Thyroid gland (tissue), 4 donors: Measurements from ENCODE around the gene TBCEL. TPM values are rescaled to one million over a fixed set of nuclear protein-coding genes. Genes with fewer than 3 reads are reported as not detected.

Experiments used
- DNase-seq, 2 donors: peaks; one replicate each; pipeline ENCODE4 v3.0.0-alpha.2; 2019
- H3K27ac ChIP-seq, 3 donors: fragments of 200-600 bp; sonication (generic); 1 replicate in 2 of 3; 2 replicates in 1 of 3; pipeline ENCODE4 v1.5.1; 2016 to 2019; ENCODE audit warnings: mild to moderate bottlenecking in 1 of 3, moderate library complexity in 1 of 3
- H3K27me3 ChIP-seq: fragments of 200-600 bp; sonication (generic); one replicate; pipeline ENCODE4 v1.5.1; 2019
- H3K36me3 ChIP-seq, 2 donors: fragments of 200-600 bp; sonication (generic); one replicate each; pipeline ENCODE4 v1.5.1; 2016 to 2019
- H3K4me1 ChIP-seq, 2 donors: fragments of 200-600 bp; sonication (generic); one replicate each; pipeline ENCODE4 v1.5.1; 2017 to 2019
- H3K4me3 ChIP-seq, 3 donors: fragments of 200-600 bp; sonication (generic); replicated peaks in 1 of 3; 1 replicate in 2 of 3; 2 replicates in 1 of 3; pipeline ENCODE4 v1.5.1; 2016; ENCODE audit warnings: mild to moderate bottlenecking in 1 of 3
- H3K9me3 ChIP-seq: fragments of 200-600 bp; sonication (generic); one replicate; pipeline ENCODE4 v1.5.1; 2017
- POLR2A ChIP-seq, 2 donors: fragments of 450-650 bp; IDR thresholded peaks; one replicate each; pipeline ENCODE4 v1.6.1; 2017; ENCODE audit warnings: antibody characterized with exemption in 2 of 2, mild to moderate bottlenecking in 2 of 2, moderate library complexity in 1 of 2
- WGBS, 2 donors: methylation state at CpG; one replicate each; pipeline ENCODE4 v1.1.5; 2017; 5-methylcytosine and 5-hydroxymethylcytosine counted together
- intact Hi-C: fragments of 100-400 bp; cut with DNase I; formaldehyde crosslinking; loops from one replicate; pipeline ENCODE4 v1.15.1; 2023
- total RNA-seq, 4 donors: library from RNA; depleted of rRNA; stranded (reverse); fragments of >200 nt; gene quantifications; one replicate each; pipeline ENCODE4 v1.2.3, GENCODE V29; 2016
- TF ChIP-seq, protein P1 (sequence below), 6 experiments: fragments of 200-600 bp in 3 of 6; fragments of 450-650 bp in 3 of 6; sonication (generic) in 3 of 6; IDR thresholded peaks; one replicate each; pipeline ENCODE4 v1.5.1; 2016 to 2019; ENCODE audit warnings: antibody characterized with exemption in 6 of 6, mild to moderate bottlenecking in 2 of 6, inconsistent platforms in 1 of 6, moderate library complexity in 1 of 6

TBCEL gene
- total RNA-seq, 4 donors from 2014 or later = 32.3 to 89.4 (median 43.9) TPM

DNA sequence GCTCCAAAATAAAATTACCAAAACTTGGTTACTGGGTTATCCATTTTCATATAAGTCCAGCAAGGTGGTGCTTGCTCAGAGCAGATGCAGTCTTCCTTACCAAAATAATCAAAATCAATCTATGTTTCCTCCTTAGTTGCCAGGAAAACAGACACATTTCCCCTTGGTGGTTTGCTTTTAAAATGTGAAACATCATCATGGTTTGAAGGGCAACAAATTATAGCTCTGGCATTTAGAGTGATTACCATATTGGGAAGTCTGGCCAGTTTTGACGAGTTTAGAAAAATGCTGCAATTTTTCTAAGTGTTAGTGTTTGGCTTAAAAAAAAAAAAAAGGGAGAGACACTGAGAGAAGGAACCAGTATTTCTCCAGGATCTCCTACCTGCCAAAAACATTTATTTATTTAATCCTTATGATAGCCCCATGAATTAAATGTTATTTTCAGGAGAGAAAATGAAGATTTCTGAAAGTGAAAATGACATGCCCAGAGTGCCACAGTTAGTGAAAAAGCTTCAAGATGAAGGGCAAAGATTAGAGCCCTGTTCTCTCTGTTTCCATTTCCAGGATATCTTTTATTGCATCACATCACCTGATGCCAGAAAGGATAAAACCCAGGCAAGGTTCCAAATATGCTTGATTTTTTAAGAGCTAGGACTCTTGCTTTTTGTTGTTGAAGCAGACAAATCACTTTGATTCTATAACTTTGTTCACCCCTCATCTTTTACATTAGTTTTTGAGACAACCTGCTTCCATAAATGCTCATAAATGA is 29.6 kb upstream of the TBCEL start:
- no peaks in the 10 kb centered on the region for H3K4me1 ChIP-seq
- no peaks in the 10 kb centered on the region for H3K9me3 ChIP-seq
- 46 to 63% methylated on average over 1 of the region's 1 CpG for WGBS, 2 donors
- H3K27ac ChIP-seq = no peak overlapping the region
- H3K27me3 ChIP-seq = no peaks in the 10 kb centered on the region
- no peak overlapping the region for H3K4me3 ChIP-seq
- TF ChIP-seq, protein P1, sequence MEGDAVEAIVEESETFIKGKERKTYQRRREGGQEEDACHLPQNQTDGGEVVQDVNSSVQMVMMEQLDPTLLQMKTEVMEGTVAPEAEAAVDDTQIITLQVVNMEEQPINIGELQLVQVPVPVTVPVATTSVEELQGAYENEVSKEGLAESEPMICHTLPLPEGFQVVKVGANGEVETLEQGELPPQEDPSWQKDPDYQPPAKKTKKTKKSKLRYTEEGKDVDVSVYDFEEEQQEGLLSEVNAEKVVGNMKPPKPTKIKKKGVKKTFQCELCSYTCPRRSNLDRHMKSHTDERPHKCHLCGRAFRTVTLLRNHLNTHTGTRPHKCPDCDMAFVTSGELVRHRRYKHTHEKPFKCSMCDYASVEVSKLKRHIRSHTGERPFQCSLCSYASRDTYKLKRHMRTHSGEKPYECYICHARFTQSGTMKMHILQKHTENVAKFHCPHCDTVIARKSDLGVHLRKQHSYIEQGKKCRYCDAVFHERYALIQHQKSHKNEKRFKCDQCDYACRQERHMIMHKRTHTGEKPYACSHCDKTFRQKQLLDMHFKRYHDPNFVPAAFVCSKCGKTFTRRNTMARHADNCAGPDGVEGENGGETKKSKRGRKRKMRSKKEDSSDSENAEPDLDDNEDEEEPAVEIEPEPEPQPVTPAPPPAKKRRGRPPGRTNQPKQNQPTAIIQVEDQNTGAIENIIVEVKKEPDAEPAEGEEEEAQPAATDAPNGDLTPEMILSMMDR (IDR thresholded peaks at IDR 0.05) = no peak
- no peak for TF ChIP-seq POLR2A (IDR thresholded peaks at IDR 0.05)
- intact Hi-C loops = no loop called here
- no peaks in the 10 kb centered on the region for H3K36me3 ChIP-seq
- DNase-seq = no peak

DNA sequence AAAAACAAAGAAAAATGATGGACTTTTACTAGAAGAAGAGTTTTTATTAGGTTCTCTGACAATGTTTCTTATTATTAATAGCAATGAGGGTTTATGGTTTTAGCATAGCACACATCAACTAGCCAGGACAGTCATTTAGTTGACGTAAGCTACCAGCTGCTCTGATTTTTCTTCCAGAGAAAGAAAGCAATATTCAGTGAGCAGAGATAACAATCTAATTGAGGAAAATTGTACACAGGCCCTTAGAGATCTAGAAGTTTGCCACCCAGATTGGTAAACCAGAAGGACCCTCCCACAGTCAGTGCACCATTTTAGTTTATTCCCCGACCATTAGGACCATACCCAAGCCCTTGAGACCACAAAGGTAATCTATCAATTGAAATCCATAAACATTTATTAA is 28.7 kb upstream of the TBCEL start:
- intact Hi-C loops = no loop called here

DNA sequence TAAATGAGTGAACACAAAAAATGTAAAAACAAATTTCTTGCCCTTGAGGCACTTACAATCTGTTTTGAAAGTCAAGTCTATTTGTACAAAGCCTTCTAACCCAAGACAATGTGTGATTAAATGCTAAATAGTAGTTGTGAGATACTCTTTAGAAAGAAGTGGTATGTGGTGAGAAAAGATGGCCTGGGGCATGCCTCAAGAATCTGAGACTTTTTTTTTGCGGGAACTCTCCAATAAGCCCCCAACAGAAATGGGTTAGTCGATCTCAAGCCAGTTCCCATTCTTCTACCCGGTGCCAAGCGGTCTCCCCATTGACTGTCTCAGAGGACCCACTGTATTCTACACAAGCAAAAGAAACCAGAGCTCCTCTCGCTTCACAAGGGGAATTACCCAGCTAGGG is 26.9 kb upstream of the TBCEL start:
- intact Hi-C loops = no loop called here
- DNase-seq = no peak
- 90 to 91% methylated on average over 5 of the region's 5 CpGs for WGBS, 2 donors
- no peaks in the 10 kb centered on the region for H3K9me3 ChIP-seq
- no peaks in the 10 kb centered on the region for H3K27me3 ChIP-seq
- no peaks in the 10 kb centered on the region for H3K36me3 ChIP-seq
- H3K4me3 ChIP-seq = no peak overlapping the region
- no peaks in the 10 kb centered on the region for H3K4me1 ChIP-seq
- TF ChIP-seq POLR2A (IDR thresholded peaks at IDR 0.05) = no peak
- TF ChIP-seq, protein P1 (IDR thresholded peaks at IDR 0.05) = no peak
- H3K27ac ChIP-seq = no peak overlapping the region

More for the DNA sequence above, 28.7 kb upstream of the TBCEL start:
- Histone ChIP-seq H3K27me3 (no peaks in the 10 kb centered on the region), H3K9me3 (no peaks in the 10 kb centered on the region), H3K27ac (no peak overlapping the region), H3K4me3 (no peak overlapping the region), H3K36me3 (no peaks in the 10 kb centered on the region), H3K4me1 (no peaks in the 10 kb centered on the region)
- no peak for DNase-seq
- 86 to 91% methylated on average over 2 of the region's 2 CpGs for WGBS, 2 donors
- TF ChIP-seq POLR2A (IDR thresholded peaks at IDR 0.05) = no peak
- TF ChIP-seq, protein P1 (IDR thresholded peaks at IDR 0.05) = no peak

DNA sequence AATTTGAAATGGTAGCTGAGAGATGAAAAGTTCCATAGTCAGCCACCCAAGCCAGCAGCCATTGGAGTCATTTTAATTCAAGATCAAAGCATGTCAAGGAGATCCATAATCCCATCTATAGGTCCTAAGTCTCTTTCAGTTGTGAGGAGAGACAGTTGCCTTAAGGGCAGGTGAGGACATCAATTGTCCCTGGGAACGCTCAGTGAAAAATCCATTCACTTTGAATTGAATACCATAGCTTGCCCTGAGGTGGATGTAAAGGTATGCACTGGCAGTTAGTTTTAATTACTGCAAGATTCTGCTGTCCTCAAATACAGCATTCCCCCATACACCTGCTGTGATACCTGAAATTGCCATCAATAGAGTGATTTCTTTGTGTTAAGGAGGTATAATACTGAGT is 25.3 kb upstream of the TBCEL start:
- Histone ChIP-seq H3K4me3 (no peak overlapping the region), H3K27me3 (no peaks in the 10 kb centered on the region), H3K27ac (no peak overlapping the region), H3K36me3 (no peaks in the 10 kb centered on the region), H3K4me1 (no peaks in the 10 kb centered on the region), H3K9me3 (no peaks in the 10 kb centered on the region)
- WGBS, 2 donors = 92 to 100% methylated on average over 1 of the region's 1 CpG
- TF ChIP-seq, protein P1 (IDR thresholded peaks at IDR 0.05) = no peak
- no peak for DNase-seq
- intact Hi-C loops = no loop called here

DNA sequence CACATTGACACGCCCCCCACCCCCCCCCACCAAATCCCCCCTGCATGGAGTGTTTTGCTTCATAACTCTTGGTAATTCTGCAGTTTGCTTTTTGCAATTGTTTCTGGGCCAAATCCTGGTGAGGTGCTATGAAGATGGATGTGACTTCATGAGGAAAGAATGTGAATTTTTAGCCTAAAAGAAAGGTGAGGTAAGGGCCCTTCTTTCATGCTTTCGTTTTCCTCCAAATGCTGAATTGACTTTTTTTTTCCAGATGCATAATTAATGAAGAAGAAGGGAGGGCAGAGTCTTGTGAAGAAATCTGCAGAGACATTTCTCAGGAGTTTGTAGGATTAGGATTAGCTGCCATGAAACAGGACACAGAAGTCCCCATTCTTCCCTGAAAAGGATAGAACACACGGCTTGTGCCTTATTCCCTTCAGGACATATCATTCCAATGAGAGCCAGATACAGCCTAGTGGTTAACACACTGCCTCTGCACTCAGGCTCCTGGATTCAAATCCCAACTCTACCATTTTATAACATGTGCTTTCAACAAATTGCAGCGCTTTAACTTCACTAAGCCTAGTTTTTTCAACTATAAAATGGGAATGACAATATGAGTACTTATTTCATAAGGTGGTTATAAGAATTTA is 19.6 kb upstream of the TBCEL start:
- H3K36me3 ChIP-seq = no peaks in the 10 kb centered on the region
- H3K27me3 ChIP-seq = no peaks in the 10 kb centered on the region
- no peaks in the 10 kb centered on the region for H3K9me3 ChIP-seq
- H3K4me1 ChIP-seq = no peaks in the 10 kb centered on the region
- H3K4me3 ChIP-seq = no peak overlapping the region
- no peak for DNase-seq
- 43 to 47% methylated on average over 4 of the region's 4 CpGs for WGBS, 2 donors
- intact Hi-C loops = no loop called here
- TF ChIP-seq, protein P1 (IDR thresholded peaks at IDR 0.05) = no peak
- no peak for TF ChIP-seq POLR2A (IDR thresholded peaks at IDR 0.05)
- H3K27ac ChIP-seq = no peak overlapping the region
